ENCODE data around the gene SPEG.

The SPEG gene

GRCh38 chr2:219434468-219434717, 250 bp upstream of the SPEG start:
- H3K4me3 ChIP-seq (replicated peaks; ENCODE audit: insufficient read depth, low read length), result no peak overlapping the region

GRCh38 chr2:219435701-219436100, 1.1 kb downstream of the SPEG start:
- no peak overlapping the region for H3K27ac ChIP-seq (replicated peaks)
- no peak overlapping the region for H3K4me3 ChIP-seq (replicated peaks; ENCODE audit: insufficient read depth, low read length)
- peaks cover 31% of the 10 kb centered on the region for H3K27me3 ChIP-seq (ENCODE audit: insufficient read depth, poor library complexity, severe bottlenecking)
- DNase-seq (ENCODE audit: low read depth in 1 of 2, low spot score in 1 of 2), result no peak
- TF ChIP-seq POLR2AphosphoS5 (IDR thresholded peaks at IDR 0.05; ENCODE audit: low read depth) (no peak), CTCF (IDR thresholded peaks at IDR 0.05; ENCODE audit: insufficient read depth, low read length) (no peak), SPI1 (IDR thresholded peaks at IDR 0.05; ENCODE audit: borderline replicate concordance, low read depth) (no peak), GABPA (IDR thresholded peaks at IDR 0.05; ENCODE audit: low read depth) (no peak), REST (IDR thresholded peaks at IDR 0.05; ENCODE audit: insufficient replicate concordance, low read depth) (no peak)

More at GRCh38 chr2:219434468-219434717, 250 bp upstream of the SPEG start:
- H3K27ac ChIP-seq (replicated peaks), result no peak overlapping the region
- peaks cover 27% of the 10 kb centered on the region for H3K27me3 ChIP-seq (ENCODE audit: insufficient read depth, poor library complexity, severe bottlenecking)
- DNase-seq (ENCODE audit: low read depth in 1 of 2, low spot score in 1 of 2), result no peak
- TF ChIP-seq POLR2AphosphoS5 (IDR thresholded peaks at IDR 0.05; ENCODE audit: low read depth) (no peak), CTCF (IDR thresholded peaks at IDR 0.05; ENCODE audit: insufficient read depth, low read length) (no peak), REST (IDR thresholded peaks at IDR 0.05; ENCODE audit: insufficient replicate concordance, low read depth) (no peak), GABPA (IDR thresholded peaks at IDR 0.05; ENCODE audit: low read depth) (no peak), SPI1 (IDR thresholded peaks at IDR 0.05; ENCODE audit: borderline replicate concordance, low read depth) (no peak)

GRCh38 chr2:219436491-219436890, 1.8 kb downstream of the SPEG start:
- peaks cover 39% of the 10 kb centered on the region for H3K27me3 ChIP-seq (ENCODE audit: insufficient read depth, poor library complexity, severe bottlenecking)
- no peak overlapping the region for H3K4me3 ChIP-seq (replicated peaks; ENCODE audit: insufficient read depth, low read length)
- no peak for TF ChIP-seq GABPA (IDR thresholded peaks at IDR 0.05; ENCODE audit: low read depth)
- no peak for DNase-seq (ENCODE audit: low read depth in 1 of 2, low spot score in 1 of 2)
- no peak overlapping the region for H3K27ac ChIP-seq (replicated peaks)

- Histone ChIP-seq H3K27me3 (ENCODE audit: insufficient read depth, poor library complexity, severe bottlenecking) (peaks cover 40% of the 10 kb centered on the region), H3K4me3 (replicated peaks; ENCODE audit: insufficient read depth, low read length) (no peak overlapping the region), H3K27ac (replicated peaks) (no peak overlapping the region)
- TF ChIP-seq CTCF (IDR thresholded peaks at IDR 0.05; ENCODE audit: insufficient read depth, low read length) (no peak), SPI1 (IDR thresholded peaks at IDR 0.05; ENCODE audit: borderline replicate concordance, low read depth) (no peak), POLR2AphosphoS5 (IDR thresholded peaks at IDR 0.05; ENCODE audit: low read depth) (no peak), GABPA (IDR thresholded peaks at IDR 0.05; ENCODE audit: low read depth) (no peak), REST (IDR thresholded peaks at IDR 0.05; ENCODE audit: insufficient replicate concordance, low read depth) (no peak)
- no peak for DNase-seq (ENCODE audit: low read depth in 1 of 2, low spot score in 1 of 2)
Measured at GRCh38 chr2:219437141-219437540, 2.5 kb downstream of the SPEG start.
